HepG2 (cell line): ENCODE data around the gene AVPR2. TPM values are rescaled to one million over a fixed set of nuclear protein-coding genes. Genes with fewer than 3 reads are reported as not detected.

Experiments used
- ATAC-seq: fragments of 200-7000 bp; cut with Tn5 transposase; 3 replicates; pipeline ENCODE4 v1.9.1; 2020; ENCODE audit warnings: mild to moderate bottlenecking, moderate library complexity
- BruUV-seq: library from RNA; stranded (reverse); fragments of 400-500 nt; replicated peaks from 2 replicates; lab custom pipeline; 2021; lab: Mats Ljungman, UMichigan
- CTCF ChIA-PET: fragments of 300-600 bp; formaldehyde crosslinking; extraction: SDS; loops from one replicate; lab custom pipeline; 2021; ENCODE audit warnings: low total read pairs, inconsistent platforms, low intra/inter-chr PET ratio; lab: Yijun Ruan, JAX
- POLR2A ChIA-PET: fragments of 350-600 bp; sonication (Branson Sonifier 250); formaldehyde crosslinking; loops from one replicate; lab custom pipeline; 2020; ENCODE audit warnings: antibody characterized with exemption, inconsistent platforms; lab: Yijun Ruan, JAX
- DNase-seq: peaks from one replicate; pipeline ENCODE4 v3.0.0-alpha.2; 2015; ENCODE audit warnings: low spot score
- FAIRE-seq: peaks from 3 replicates; lab custom pipeline; 2011; peaks lifted over from hg19 to GRCh38; lab: Jason Lieb, UNC
- H2AFZ ChIP-seq: one replicate; pipeline ENCODE4 v1.6.1; 2011; ENCODE audit warnings: low read length, inconsistent platforms
- H3K27ac ChIP-seq: fragments of 300-600 bp; 3 replicates; pipeline ENCODE4 v1.8.0; 2011; ENCODE audit warnings: mixed run types, mild to moderate bottlenecking, mixed read lengths, low read length, inconsistent platforms; ENCODE audit not compliant: insufficient read depth; ENCODE audit errors: extremely low read length
- H3K27me3 ChIP-seq, 2 experiments: fragments of 200-600 bp in 1 of 2; 2 replicates in 1 of 2; 3 replicates in 1 of 2; pipeline versions ENCODE4 v1.6.0 to v1.8.0; 2011; ENCODE audit warnings: low read length in 2 of 2, mild to moderate bottlenecking in 2 of 2, moderate library complexity in 2 of 2, inconsistent platforms in 1 of 2; ENCODE audit not compliant: insufficient read depth in 2 of 2, control insufficient read depth in 1 of 2
- H3K36me3 ChIP-seq, 2 experiments: fragments of 200-600 bp in 1 of 2; replicated peaks in 1 of 2; 2 replicates in 1 of 2; 3 replicates in 1 of 2; pipeline versions ENCODE4 v1.5.1 to v1.8.0; 2011; ENCODE audit warnings: low read length in 2 of 2, inconsistent platforms in 1 of 2; ENCODE audit not compliant: insufficient read depth in 2 of 2, control insufficient read depth in 1 of 2
- H3K4me1 ChIP-seq: 2 replicates; pipeline ENCODE4 v1.5.1; 2012; ENCODE audit warnings: low read length, inconsistent platforms; ENCODE audit not compliant: insufficient read depth
- H3K4me2 ChIP-seq: 2 replicates; pipeline ENCODE4 v1.6.0; 2011; ENCODE audit warnings: low read depth, low read length, inconsistent platforms
- H3K4me3 ChIP-seq, 3 experiments: fragments of 200-600 bp in 1 of 3; sonication (generic), shearing (Covaris generic) in 1 of 3; replicated peaks in 1 of 3; 2 replicates each; pipeline ENCODE4 v1.5.1; 2011 to 2016; ENCODE audit warnings: low read length in 3 of 3, inconsistent platforms in 2 of 3, low read depth in 2 of 3, mild to moderate bottlenecking in 2 of 3, control low read depth in 1 of 3, mixed read lengths in 1 of 3; ENCODE audit not compliant: insufficient read depth in 1 of 3
- H3K79me2 ChIP-seq: one replicate; pipeline ENCODE4 v1.6.1; 2011; ENCODE audit warnings: low read length, inconsistent platforms; ENCODE audit not compliant: insufficient read depth
- H3K9ac ChIP-seq: 2 replicates; pipeline ENCODE4 v1.6.0; 2011; ENCODE audit warnings: mild to moderate bottlenecking, low read depth, low read length, inconsistent platforms; ENCODE audit not compliant: insufficient read depth
- H3K9me3 ChIP-seq: 2 replicates; pipeline ENCODE4 v1.5.1; 2012; ENCODE audit warnings: mild to moderate bottlenecking, low read length
- H4K20me1 ChIP-seq: 2 replicates; pipeline ENCODE4 v1.6.0; 2011; ENCODE audit warnings: inconsistent platforms, mild to moderate bottlenecking, low read length, moderate library complexity; ENCODE audit not compliant: insufficient read depth
- HCFC1 ChIP-seq: fragments of 150-350 bp; IDR thresholded peaks from 2 replicates; pipeline ENCODE4 v1.6.1; 2014; ENCODE audit warnings: low read depth, low read length
- NFE2L2 ChIP-seq: fragments of 150-350 bp; IDR thresholded peaks from 2 replicates; pipeline ENCODE4 v1.6.1; 2014; ENCODE audit warnings: low read length
- ZBED4 ChIP-seq: sonication (generic); formaldehyde crosslinking; IDR thresholded peaks from 2 replicates; pipeline ENCODE4 v1.4.0; 2020; ENCODE audit warnings: missing genetic modification reagents, borderline replicate concordance
- ZKSCAN1 ChIP-seq: fragments of 150-350 bp; IDR thresholded peaks from 2 replicates; pipeline ENCODE4 v1.6.1; 2014; ENCODE audit warnings: low read length
- ZNF224 ChIP-seq: sonication (generic); formaldehyde crosslinking; IDR thresholded peaks from 2 replicates; pipeline ENCODE4 v1.5.0; 2020; ENCODE audit warnings: mild to moderate bottlenecking, missing genetic modification reagents
- WGBS: methylation state at CpG from one replicate; pipeline ENCODE4 v1.1.6; 2017; ENCODE audit warnings: low lambda C conversion rate; 5-methylcytosine and 5-hydroxymethylcytosine counted together
- in situ Hi-C: cut with HindIII; loops from 2 replicates; pipeline ENCODE4 v1.10.0; 2017; ENCODE audit warnings: low pct_unique_long_range_greater_than_20kb; ENCODE audit not compliant: extremely low pct_ligation_motif_present
- intact Hi-C: fragments of 100-400 bp; cut with micrococcal nuclease; formaldehyde crosslinking; loops from one replicate; pipeline ENCODE4 v1.10.0; 2022; ENCODE audit not compliant: unreplicated experiment
- polyA plus RNA-seq, 8 experiments: library from polyadenylated mRNA; depleted of rRNA in 3 of 8; stranded (reverse) in 7 of 8; unstranded in 1 of 8; fragments of >200 nt; fragmentation: Illumina TruSeq in 4 of 8; extraction: Trizol in 4 of 8; gene quantifications; 2 replicates each; pipeline versions ENCODE4 v1.2.1 to v1.2.3, GENCODE V29; 2011 to 2016; ENCODE audit warnings: low read depth in 4 of 8, missing spikeins in 1 of 8, mixed read lengths in 1 of 8; ENCODE audit not compliant: insufficient read depth in 1 of 8
- total RNA-seq, 5 experiments: library from RNA; depleted of rRNA; stranded (reverse); fragments of >200 nt; fragmentation: Illumina TruSeq; extraction: Trizol; gene quantifications; 2 replicates each; pipeline ENCODE4 v1.2.3, GENCODE V29; 2016; ENCODE audit warnings: low read depth in 1 of 5

The AVPR2 gene
- total and polyA plus RNA-seq, 2 of the 13 experiments (the other 11 are each of a cell fraction or from before 2014, with no cell fraction given), result not detected

DNA sequence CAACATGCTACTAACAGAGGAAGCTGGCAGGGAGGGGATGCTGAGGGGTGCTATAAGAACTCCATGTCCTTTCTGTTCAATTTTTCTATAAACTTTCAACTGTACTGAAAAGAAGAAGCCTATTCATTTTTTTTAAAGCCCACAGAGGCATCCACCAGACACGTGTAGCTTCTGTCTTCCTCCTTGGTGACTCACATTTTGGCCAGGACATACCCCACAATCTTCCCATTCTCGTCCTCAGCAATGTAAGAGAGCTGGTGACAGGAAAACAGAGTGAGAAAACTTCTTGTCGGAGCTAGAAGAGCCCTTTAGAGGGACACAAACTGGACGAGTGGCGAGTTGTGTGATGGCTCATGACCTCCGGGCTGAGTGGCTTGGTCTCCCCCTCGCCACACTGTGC lies 29.3 kb downstream of the AVPR2 start:
- Histone ChIP-seq H3K36me3 (peaks cover 1 to 8% of the 10 kb centered on the region in 2 experiments; a peak in 1 of 5 replicates), H3K4me3 (peak overlapping the region; percentile 67 to 81 (median 80)), H3K4me1 (peaks cover 18% of the 10 kb centered on the region), H2AFZ (no peak overlapping the region), H3K79me2 (peaks cover 9% of the 10 kb centered on the region)
- no TSS peak for BruUV-seq
- ATAC-seq, result no peak
- intact Hi-C loops, result no loop called here
- in situ Hi-C loops, result no loop called here
- WGBS, result 14% methylated on average over 3 of the region's 7 CpGs
- TF ChIP-seq ZKSCAN1 (no peak), ZBED4 (CRISPR knock-in tag) (no peak), ZNF224 (CRISPR knock-in tag) (no peak), NFE2L2 (no peak), HCFC1 (no peak)
- TF ChIP-seq, all 625 proteins: peak for 0
- H3K9me3 ChIP-seq, result no peaks in the 10 kb centered on the region
- CTCF ChIA-PET, result no interaction called here
- peak overlapping the region; percentile 76 for H3K4me2 ChIP-seq
- H3K9ac ChIP-seq, result peak overlapping the region; percentile 78
- no peak overlapping the region for H3K27ac ChIP-seq
- no peaks in the 10 kb centered on the region for H4K20me1 ChIP-seq
- no peaks in the 10 kb centered on the region for H3K27me3 ChIP-seq
- FAIRE-seq (no peak), DNase-seq (no peak)
- POLR2A ChIA-PET, result no interaction called here
